Measurements from ENCODE around the gene SLC25A39.
"Not testable (repeated sequence)": the region's sequence is repeated elsewhere in the genome, so short reads cannot be mapped to it uniquely, and the experiment has no call there.

SLC25A39 gene

DNA sequence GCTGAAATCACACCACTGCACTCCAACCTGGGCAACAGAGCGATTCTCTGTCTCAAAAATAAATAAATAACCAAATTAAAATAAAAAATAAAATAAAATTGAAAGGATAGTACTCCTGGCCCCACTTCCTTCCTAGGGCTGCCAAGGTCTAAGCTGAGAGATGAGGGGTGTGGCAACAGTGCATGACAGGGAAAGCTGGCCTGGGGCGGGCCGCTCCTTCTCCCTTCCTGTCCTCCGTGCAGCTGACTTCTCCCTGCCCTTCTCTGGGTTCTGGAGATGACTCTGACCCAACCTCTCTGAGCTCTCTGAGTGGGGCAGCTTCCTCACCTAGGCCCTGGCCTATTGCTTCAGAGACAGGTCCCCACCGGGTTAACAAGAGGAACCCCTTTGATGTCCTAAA lies 8.7 kb upstream of the SLC25A39 start:
- no peak for DNase-seq

DNA sequence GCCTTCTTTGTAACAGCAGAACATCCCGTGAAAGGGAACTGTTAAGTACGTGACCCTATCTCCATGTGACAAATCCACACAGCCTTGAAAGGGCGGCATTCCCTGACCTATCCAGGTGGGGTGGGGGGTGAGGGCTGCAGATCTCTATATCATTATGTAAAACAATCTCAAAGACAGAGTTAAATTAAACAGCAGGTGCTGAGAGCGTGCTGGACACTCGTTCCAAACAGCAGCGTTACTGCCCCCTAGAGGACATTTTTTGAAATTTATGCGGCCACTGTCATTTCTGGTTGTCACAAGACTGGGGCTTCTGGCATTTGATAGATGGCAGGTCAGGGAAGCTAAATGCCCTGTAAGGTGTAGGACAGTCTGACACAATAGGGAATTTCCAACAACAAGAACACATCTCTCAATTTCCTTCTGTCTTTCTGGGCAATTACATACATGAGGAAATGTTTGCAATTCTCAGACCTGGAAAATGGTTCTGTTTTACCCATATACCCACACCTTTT lies 6.7 kb upstream of the SLC25A39 start:
- DNase-seq, result peak; percentile 65

DNA sequence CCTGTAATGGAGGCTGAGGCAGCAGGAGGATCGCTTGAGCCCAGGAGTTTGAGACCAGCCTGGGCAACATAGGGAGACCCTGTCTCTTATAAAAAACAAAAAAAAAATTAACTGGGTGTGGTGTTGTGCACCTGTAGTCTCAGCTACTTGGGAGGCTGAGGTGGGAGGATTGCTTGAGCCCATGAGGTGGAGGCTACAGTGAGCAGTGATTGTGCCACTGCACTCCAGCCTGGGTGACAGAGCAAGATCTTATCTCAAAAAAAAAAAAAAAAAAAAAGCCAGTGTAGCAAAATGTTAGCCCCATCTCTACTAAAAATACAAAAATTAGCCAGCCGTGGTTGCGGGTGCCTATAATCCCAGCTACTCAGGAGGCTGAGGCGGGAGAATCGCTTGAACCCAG lies 5.6 kb upstream of the SLC25A39 start:
- not testable (repeated sequence) for DNase-seq

GRCh38 chr17:44329516-44329915 lies 4.9 kb upstream of the SLC25A39 start:
- not testable (repeated sequence) for DNase-seq

DNA sequence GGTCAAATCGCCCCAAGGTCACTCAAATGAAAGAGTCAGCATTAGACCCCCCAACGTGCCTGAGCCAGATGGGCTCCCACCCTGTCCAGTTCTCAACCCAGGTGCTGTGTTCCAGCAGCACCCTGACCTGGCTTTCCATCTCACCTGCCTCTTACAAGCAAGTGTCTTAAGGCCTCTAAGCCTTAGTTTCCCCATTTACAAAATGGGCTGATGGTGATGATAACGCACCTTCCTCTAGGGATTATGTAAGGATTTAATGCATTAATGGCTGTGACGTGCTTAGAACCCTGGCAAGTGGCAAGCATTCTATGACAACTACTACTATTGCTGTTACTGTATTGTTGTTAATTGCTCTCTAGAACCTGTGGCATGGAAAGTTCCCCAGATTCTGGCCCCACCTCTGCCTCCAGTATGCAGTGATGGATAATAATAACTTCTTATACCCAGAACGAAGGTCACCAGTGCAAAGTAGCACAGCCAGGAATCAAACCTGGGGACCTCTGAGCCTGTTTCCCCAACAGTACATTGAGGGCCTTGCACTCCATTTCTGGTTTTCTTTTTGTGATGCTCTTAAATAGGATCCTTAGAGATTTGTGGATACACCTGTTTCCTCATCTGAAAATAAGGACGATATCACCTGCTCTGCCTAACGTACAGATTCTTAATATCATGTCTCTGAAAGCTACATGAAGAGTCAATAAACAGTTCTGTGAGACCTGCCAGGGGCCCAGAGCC lies 3.3 kb upstream of the SLC25A39 start:
- no peak for DNase-seq

DNA sequence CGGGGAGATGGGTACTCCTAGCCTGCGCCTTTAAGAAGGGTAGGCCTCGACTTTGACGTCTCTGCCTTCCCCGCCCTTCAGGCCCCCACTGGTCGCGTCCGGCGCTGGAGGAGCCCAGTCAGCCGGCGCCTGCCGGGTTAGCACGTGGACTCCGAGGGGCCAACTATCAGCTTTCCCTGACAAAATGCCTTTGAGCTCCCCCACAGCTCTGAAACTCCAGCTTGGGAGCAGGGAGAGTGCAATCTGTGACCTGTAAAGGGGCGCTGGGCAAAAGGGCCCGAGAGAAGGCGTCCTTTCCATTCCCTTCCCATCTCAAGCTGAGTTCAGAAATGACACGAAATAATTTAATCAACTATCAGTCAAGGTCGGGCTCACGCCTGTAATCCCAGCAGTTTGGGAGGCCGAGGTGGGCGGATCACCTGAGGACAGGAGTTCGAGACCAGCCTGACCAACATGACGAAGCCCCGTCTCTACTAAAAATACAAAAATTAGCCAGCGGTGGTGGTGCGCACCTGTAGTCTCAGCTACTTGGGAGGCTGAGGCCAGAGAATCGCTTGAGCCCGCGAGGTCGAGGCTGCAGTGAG lies 2.3 kb upstream of the SLC25A39 start:
- DNase-seq, result peak; percentile 84

DNA sequence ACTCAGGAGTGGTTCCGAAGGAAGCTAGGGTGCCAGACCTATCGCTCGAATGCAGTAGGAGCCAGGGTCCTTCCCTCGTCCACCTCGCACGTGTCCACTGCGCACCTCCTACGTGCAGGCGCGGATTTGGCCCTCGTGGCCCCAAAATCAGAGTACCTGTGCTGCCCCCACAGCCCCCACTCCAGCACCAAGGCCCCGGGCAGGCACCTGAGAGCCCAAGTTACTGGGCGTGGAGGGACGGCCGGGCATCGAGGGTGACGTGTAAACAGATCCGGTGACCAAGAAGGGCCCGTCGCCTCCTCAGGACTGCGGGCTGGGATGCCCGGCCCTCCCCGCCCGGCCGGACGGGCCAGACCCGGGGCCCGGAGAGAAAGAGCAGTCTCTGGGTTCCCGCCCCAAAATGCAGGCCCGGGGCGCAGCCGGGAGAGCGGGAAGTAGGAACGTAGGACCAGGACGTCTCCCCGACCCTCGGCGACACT lies 492 bp downstream of the SLC25A39 start:
- DNase-seq, result no peak

DNA sequence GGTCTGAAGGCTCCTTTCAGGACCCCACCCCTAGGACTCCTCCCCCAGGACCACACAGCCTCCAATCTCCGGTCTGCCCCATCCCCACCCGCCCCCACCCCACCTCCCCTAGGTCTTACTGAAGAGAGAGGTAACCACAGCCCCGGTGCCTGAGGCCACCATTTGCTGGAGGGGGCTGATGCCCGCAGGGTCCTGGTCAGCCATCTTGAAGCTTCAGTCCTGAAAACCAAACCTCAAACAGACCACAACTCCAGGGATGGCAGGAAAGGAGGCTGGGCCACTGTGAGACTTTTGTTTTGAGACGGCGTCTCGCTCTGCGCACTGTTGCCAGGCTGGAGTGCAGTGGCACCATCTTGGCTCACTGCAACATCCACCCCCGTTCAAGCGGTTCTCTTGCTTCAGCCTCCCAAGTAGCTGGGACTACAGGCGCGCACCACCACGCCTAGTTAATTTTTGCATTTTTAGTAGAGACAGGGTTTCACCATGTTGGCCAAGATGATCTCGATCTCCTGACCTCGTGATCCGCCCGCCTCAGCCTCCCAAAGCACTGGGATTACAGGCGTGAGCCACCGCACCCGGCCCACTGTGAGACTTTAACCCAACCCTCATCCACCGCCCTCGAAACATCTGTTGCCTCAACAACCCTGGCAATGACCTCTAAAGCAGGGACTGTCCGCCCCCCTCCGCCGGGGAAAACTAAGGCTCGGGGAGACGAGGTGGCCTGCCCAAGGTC lies 1.1 kb downstream of the SLC25A39 start:
- no peak for DNase-seq

DNA sequence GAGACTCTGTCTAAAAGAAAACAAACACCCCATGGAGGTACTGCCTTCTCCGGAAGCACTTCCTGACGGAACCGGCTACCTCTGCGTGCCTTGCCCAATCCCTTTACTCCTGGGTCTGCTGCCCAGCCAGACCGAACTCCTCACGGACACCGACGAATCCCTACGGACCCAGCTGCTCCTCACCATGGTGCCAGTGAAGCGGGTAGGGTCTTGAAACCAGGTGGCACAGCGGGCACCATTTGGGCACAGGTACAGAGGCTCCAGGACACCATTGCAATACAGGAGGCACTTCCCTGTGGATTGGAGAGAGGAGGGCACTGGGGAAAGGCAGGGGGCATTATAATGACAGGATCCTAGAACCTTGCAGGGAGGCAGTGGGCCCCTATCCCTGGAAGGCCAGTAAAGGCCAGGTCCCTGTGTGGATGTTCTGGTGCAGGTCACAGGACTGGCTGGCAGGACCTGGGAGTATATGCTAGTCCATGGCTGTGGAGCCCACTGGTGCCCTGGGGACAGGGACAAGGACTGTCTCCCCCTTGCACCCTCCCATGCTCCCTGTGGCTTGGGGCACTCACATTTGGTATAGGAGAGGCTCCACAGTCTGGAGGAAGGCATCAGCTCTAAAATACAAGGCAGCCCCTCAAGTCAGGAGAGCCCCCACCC lies 2.3 kb downstream of the SLC25A39 start:
- no peak for DNase-seq

DNA sequence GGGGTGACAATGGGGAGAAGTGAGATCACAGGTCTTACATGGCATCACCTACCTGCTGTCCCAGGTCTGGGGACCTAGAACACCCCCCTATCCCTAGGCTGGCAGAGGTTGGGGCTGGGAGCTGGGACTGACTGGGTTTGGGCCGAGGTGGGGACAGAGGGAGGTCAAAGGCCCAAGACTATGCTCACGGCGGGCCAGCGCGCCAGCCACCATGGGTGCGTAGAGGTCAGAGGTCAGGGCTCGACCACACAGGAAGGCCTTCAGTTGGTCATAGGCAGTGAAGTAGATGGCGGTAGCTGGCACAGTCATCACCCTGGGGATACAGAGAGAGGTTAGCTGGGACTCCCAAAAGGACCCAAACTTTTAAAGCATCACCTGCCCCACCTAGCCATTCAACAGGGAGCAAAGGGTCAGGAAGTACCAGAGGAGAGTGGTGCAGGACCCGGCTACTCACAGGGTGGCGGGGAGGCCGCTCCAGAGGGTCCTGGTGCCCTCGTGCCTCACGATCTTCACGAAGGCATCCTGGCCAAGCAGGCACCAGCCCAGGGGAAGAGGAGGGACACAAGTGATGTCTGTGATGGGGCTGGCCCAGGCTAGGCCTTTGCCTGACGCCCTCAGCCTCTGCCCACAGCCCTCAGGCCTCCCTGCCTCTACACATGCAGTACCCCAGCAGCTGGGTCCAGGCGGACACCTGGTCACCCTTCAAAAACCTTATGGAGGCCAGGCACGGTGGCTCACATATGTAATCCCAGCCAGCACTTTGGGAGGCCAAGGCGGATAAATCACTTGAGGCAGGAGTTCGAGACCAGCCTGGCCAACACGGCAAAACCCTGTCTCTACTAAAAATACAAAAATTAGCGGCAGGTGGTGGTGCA lies 3.1 kb downstream of the SLC25A39 start:
- DNase-seq, result no peak

DNA sequence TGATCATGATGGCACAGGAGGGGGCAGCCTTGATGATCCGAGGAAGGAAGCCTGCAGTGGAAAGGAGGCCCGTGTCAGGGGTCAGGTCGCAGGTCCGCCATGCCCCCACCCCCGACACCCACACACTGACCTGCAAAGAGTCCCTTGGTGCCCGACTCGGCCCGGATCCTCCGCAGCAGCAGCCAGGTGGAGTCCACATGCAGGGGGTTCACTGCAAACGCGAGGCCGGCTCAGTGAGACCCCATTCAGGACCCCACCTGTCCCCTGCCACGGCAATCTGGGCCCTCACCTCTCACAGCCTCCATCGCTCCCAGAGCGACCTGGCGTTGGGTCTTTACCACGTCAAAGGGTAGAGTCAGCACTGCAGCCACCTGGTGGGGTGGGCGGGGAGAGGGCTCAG lies 4.6 kb downstream of the SLC25A39 start:
- no peak for DNase-seq

DNA sequence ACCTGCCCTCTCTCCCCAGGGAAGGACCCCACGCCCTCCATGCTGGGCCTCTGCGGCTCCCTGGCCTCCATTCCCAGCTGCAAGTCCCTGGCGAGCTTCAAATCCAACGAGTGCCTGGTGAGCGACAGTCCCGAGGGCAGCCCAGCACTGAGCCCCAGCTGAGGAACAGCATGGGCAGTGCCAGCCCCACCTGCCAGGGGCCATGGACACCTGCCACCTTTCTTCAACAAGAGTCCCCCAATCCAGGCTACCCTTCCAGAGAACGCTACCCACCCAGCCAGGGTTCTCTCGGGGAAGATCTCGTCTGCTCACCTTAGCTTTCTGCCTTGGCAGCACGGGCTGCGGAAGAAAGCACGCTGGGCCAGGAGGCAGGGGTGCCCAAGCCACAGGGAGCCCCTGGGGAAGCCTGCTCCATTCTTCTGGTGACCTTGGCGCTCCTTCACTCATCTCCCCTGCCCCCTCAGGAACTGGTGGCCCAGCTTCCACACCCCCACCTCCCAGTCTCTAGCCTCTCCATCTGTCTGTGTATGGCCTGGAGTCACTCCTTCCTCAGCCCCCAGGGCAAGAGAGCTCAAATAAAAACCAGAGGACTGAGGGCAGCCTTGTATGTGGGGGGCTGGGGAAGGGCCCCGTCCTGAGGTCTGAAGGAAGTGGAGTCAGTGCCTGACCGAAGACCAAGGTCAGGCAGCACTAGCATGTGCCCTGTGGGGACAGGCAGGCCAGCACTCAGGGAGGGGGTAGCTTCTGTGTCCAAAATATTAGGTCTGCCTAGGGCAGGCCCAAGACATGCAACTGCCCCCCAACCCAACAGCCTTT lies 6.3 kb downstream of the SLC25A39 start:
- no peak for DNase-seq

GRCh38 chr17:44317545-44317944 lies 7.1 kb downstream of the SLC25A39 start:
- no peak for DNase-seq

GRCh38 chr17:44315760-44316731 lies 8.6 kb downstream of the SLC25A39 start:
- DNase-seq, result no peak

DNA sequence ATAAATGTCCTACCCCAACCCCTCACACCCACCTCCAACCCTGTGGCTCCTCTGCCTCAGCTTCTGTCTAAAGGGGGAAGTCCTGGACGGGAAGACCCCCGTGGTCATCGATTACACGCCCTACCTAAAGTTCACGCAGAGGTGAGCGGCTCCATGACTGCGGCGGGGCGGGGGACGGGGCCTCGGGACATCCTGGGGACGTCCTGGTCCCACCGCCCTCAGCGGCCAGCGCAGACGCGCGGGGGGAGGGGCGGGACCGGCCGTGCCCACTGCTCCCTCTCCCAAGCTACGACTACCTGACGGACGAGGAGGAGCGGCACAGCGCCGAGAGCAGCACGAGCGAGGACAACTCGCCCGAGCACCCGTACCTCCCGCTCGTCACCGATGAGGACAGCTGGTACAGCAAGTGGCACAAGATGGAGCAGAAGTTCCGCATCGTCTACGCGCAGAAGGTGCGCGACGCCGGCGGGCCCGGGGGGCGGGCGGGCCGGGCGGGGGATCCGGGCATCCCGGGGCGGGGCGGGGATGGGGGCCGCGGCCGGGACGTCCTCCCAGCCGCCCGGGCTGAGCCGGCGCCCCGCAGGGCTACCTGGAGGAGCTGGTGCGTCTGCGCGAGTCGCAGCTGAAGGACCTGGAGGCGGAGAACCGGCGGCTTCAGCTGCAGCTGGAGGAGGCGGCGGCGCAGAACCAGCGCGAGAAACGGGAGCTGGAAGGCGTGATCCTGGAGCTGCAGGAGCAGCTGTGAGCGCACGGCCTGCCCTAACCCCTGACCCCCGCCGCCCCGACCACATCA lies 9.6 kb downstream of the SLC25A39 start:
- no peak for DNase-seq

- no peak for DNase-seq
Observed at GRCh38 chr17:44314524-44314868, 10.1 kb downstream of the SLC25A39 start.

GRCh38 chr17:44314031-44314430 lies 10.6 kb downstream of the SLC25A39 start:
- no peak for DNase-seq

GRCh38 chr17:44312396-44313104 lies 12.1 kb downstream of the SLC25A39 start:
- DNase-seq, result no peak
